HCT116 (cell line): ENCODE results near the gene SH3BGR.
"Not testable (repeated sequence)": the region's sequence is repeated elsewhere in the genome, so short reads cannot be mapped to it uniquely, and the experiment has no call there.

Experiments used
- EGR1 ChIP-seq: IDR thresholded peaks from 2 replicates; pipeline ENCODE4 v1.6.1; 2012; ENCODE audit warnings: low read depth
- SRF ChIP-seq: IDR thresholded peaks from 2 replicates; pipeline ENCODE4 v1.6.1; 2012; ENCODE audit warnings: low read depth
- TF ChIP-seq, protein P1 (sequence below), 3 experiments: fragments of 200-600 bp in 1 of 3; sonication (generic) in 1 of 3; IDR thresholded peaks in 2 of 3; conservative IDR thresholded peaks in 1 of 3; 2 replicates each; pipeline ENCODE4 v1.5.1; 2012 to 2017; ENCODE audit warnings: low read depth in 2 of 3, low read length in 2 of 3, antibody characterized with exemption in 1 of 3, borderline replicate concordance in 1 of 3, control low read depth in 1 of 3, mild to moderate bottlenecking in 1 of 3, mixed read lengths in 1 of 3, mixed run types in 1 of 3, moderate library complexity in 1 of 3; ENCODE audit not compliant: insufficient read depth in 1 of 3
- TF ChIP-seq, protein P2 (sequence below): IDR thresholded peaks from 2 replicates; pipeline ENCODE4 v1.6.1; 2012
- TF ChIP-seq, protein P3 (sequence below): IDR thresholded peaks from 2 replicates; pipeline ENCODE4 v1.6.1; 2012; ENCODE audit warnings: low read depth

DNA sequence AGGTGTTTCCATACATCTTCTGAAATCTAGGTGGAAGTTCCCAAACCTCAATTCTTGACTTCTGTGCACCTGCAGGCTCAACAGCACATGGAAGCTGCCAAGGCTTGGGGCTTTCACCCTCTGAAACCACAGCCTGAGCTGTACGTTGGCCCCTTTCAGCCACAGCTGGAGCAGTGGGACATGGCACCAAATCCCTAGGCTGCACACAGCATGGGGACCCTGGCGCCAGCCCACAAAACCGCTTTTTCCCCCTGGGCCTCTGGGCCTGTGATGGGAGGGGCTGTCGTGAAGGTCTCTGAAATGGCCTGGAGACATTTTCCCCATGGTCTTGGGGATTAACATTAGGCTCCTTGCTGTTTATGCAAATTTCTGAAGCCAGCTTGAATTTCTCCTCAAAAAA, 88.6 kb downstream of the SH3BGR start:
- TF ChIP-seq, protein P1, sequence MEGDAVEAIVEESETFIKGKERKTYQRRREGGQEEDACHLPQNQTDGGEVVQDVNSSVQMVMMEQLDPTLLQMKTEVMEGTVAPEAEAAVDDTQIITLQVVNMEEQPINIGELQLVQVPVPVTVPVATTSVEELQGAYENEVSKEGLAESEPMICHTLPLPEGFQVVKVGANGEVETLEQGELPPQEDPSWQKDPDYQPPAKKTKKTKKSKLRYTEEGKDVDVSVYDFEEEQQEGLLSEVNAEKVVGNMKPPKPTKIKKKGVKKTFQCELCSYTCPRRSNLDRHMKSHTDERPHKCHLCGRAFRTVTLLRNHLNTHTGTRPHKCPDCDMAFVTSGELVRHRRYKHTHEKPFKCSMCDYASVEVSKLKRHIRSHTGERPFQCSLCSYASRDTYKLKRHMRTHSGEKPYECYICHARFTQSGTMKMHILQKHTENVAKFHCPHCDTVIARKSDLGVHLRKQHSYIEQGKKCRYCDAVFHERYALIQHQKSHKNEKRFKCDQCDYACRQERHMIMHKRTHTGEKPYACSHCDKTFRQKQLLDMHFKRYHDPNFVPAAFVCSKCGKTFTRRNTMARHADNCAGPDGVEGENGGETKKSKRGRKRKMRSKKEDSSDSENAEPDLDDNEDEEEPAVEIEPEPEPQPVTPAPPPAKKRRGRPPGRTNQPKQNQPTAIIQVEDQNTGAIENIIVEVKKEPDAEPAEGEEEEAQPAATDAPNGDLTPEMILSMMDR (IDR thresholded peaks at IDR 0.05 in 2 of 3, conservative IDR thresholded peaks at IDR 0.05 in 1 of 3; ENCODE audit: borderline replicate concordance in 1 of 3, insufficient read depth in 1 of 3, low read depth in 2 of 3, low read length in 2 of 3) = not testable (repeated sequence)
- TF ChIP-seq, protein P2, sequence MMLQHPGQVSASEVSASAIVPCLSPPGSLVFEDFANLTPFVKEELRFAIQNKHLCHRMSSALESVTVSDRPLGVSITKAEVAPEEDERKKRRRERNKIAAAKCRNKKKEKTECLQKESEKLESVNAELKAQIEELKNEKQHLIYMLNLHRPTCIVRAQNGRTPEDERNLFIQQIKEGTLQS = not testable (repeated sequence)
- not testable (repeated sequence) for TF ChIP-seq SRF, EGR1
- TF ChIP-seq, protein P3, sequence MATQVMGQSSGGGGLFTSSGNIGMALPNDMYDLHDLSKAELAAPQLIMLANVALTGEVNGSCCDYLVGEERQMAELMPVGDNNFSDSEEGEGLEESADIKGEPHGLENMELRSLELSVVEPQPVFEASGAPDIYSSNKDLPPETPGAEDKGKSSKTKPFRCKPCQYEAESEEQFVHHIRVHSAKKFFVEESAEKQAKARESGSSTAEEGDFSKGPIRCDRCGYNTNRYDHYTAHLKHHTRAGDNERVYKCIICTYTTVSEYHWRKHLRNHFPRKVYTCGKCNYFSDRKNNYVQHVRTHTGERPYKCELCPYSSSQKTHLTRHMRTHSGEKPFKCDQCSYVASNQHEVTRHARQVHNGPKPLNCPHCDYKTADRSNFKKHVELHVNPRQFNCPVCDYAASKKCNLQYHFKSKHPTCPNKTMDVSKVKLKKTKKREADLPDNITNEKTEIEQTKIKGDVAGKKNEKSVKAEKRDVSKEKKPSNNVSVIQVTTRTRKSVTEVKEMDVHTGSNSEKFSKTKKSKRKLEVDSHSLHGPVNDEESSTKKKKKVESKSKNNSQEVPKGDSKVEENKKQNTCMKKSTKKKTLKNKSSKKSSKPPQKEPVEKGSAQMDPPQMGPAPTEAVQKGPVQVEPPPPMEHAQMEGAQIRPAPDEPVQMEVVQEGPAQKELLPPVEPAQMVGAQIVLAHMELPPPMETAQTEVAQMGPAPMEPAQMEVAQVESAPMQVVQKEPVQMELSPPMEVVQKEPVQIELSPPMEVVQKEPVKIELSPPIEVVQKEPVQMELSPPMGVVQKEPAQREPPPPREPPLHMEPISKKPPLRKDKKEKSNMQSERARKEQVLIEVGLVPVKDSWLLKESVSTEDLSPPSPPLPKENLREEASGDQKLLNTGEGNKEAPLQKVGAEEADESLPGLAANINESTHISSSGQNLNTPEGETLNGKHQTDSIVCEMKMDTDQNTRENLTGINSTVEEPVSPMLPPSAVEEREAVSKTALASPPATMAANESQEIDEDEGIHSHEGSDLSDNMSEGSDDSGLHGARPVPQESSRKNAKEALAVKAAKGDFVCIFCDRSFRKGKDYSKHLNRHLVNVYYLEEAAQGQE = not testable (repeated sequence)
